Stimulated activated CD4-positive, alpha-beta T cell treated with anti-CD3 and anti-CD28 coated beads, Interleukin-12 subunit alpha, Interleukin-12 subunit beta, amount 100 ng/mL, for 24 hours (primary cell): ENCODE data around the gene KEL.

Source experiments
- DNase-seq, 2 experiments: peaks; one replicate each; pipeline ENCODE4 v3.0.0-alpha.2; 2020; ENCODE audit warnings: low read depth in 2 of 2

KEL gene

DNA sequence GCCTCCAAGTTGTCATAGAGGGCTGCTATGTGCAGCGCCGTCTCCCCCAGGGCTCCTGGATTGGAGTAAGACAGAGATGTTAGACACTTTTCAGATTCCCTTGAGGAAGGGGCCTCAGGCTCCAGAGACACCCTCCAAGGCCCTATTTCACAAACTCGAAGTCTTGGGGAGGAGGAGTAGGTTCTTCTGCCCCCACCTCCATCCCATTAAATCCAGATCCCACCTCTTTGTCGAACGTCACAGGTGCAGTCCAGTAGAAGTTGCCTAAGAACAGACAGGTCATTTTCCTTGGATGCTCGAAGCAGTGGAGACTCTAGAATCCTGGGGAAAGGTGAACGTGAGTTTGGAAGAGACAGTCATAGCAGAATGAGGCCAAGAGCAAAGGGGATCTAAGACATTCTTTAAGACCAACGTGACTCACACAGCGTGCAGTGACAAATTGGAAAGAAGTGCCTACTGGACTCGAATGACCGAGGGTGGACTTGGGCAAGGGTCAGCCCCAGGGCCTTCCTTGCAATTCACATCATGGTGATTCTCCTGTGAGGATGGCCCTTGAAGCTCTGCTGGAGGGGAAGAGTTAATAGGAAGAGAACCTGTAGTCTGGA lies 31.9 kb downstream of the KEL start:
- DNase-seq: no peak

GRCh38 chr7:142927949-142928348 lies 34.2 kb downstream of the KEL start:
- no peak for DNase-seq

DNA sequence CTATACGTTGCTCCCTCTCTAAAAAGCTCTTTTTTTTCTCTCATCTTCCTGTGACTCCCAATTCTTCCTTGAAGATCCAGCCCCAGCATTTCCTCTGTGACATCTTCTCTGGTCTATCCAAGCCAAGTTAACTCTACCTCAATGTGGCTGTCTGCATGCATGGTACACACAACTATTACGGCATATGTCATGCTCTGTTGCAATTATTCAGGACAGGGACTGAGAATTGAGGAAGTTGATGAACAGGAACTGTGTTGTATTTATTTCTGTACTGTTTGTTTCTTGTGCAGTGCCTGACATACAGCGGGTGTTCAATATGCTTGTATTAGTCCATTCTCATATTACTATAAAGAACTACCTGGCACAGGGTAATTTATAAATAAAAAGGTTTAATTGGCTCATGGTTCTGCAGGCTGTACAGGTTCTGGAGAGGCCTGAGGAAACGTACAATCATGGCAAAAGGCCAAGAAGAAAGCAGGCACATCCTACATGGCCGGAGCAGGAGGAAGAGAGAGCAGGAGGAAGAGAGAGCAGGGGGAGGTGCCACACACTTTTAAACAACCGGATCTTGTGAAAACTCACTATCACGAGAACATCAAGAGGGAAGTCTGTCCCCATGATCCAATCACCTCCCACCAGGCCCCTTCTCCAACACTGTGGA lies 34.9 kb downstream of the KEL start:
- DNase-seq: no peak

DNA sequence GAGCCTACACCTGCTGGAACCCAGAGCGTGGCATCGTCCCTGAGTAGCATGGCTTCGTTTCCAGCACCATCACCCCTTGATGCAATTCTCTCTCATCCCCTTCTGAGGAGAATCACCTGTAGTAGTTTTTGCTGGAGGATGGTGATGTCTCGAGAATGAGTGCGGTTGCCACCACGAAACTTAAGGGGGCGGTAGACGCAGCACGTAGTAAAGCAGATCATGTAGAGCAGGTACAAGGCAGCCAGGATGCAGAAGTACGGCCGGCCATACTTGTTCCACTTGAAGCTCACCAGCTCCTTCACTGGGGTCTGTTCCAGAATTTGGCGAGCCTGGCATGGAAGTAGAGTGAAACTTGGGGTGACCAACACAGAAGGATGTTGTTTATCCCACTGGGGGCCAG lies 36.8 kb downstream of the KEL start:
- DNase-seq: no peak

GRCh38 chr7:142923391-142923790 lies 38.8 kb downstream of the KEL start:
- DNase-seq: no peak

GRCh38 chr7:142919656-142920055 lies 42.5 kb downstream of the KEL start:
- DNase-seq: no peak

GRCh38 chr7:142918901-142919300 lies 43.3 kb downstream of the KEL start:
- no peak for DNase-seq

DNA sequence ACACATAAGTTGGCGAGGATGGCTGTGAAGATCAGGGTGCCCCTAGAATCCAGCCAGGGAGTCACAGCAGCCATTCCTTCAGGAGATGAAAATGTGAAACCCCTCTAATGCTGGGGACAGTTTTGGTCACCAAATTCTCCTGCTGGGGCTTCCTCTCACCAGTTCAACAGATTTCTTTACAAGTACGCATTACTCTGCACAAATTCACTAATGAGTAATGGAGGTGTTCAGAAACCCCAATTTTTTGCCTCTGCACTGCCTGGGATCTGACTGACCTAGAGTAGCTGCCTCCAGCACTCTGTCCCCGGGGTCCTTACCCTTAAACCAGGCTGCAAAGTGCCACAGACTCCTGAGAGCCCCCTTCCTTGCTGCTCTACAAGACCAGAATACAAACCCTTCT lies 44.7 kb downstream of the KEL start:
- no peak for DNase-seq

- no peak for DNase-seq
These were observed 45.7 kb downstream of the KEL start for GRCh38 chr7:142916508-142916907.

GRCh38 chr7:142915315-142915714 lies 46.8 kb downstream of the KEL start:
- no peak for DNase-seq

DNA sequence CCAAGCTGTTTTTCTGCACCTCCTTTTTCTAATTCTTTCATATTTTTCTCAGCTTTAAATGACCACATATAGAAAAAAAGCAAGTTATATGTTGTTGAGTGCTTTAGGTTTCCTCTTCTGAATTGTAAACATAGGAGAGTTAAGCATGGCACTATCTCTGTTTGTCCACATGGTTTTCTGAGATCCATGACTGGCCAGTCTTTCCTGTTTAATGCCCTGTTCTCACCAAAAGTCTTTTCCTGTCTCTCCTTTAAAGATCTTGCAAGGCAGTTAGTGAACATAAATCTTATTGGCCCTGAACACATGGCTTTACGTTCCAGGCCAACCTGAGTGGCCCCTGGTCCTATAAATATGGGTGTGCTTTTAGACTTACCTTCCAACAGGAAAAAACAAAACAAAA lies 48.0 kb downstream of the KEL start:
- no peak for DNase-seq

- no peak for DNase-seq
These were observed 48.6 kb downstream of the KEL start for GRCh38 chr7:142913566-142913965.

DNA sequence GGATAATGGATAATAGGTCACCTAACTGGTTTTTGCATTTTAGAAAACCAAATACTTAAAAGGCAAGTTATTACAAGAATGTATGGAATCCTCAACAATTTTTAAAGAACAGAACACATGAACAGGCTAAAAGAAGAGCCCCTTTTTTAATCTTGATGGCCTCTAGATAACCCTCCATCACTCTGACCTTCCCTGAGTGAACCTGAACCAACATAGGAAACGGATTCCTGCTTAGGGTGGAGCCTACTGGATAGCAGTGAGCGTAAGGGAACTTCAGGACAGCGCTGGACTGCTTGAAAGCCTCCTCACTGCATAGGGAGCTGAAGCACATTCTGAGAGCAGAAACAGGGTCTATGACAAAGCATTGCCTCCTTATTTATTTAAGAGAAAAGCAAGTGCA lies 49.1 kb downstream of the KEL start:
- DNase-seq: no peak

GRCh38 chr7:142910481-142910880 lies 51.7 kb downstream of the KEL start:
- no peak for DNase-seq

- DNase-seq: no peak
These were observed 52.1 kb downstream of the KEL start for GRCh38 chr7:142910031-142910433.

GRCh38 chr7:142908921-142909890 lies 53.0 kb downstream of the KEL start:
- DNase-seq: no peak

DNA sequence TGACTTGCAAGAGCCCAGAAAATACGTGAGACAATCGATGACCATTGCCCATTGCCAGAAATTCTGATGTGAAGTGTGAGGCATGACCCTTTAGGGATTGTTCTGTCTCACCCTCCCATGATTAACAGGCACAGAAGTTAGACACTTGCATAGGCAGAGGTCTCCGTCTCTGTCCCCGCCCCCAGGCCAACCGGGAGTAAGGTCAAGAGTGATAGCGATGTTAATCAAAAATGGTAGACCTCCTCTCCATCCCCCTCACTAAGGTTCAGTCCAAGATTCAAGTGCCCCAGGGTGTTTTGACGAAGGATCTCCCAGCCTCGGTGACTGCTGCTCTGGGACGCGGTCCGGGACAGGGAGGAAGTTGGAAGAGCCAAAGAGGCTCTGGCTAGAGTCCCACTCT lies 53.9 kb downstream of the KEL start:
- DNase-seq: no peak

GRCh38 chr7:142906643-142907042 lies 55.5 kb downstream of the KEL start:
- no peak for DNase-seq

DNA sequence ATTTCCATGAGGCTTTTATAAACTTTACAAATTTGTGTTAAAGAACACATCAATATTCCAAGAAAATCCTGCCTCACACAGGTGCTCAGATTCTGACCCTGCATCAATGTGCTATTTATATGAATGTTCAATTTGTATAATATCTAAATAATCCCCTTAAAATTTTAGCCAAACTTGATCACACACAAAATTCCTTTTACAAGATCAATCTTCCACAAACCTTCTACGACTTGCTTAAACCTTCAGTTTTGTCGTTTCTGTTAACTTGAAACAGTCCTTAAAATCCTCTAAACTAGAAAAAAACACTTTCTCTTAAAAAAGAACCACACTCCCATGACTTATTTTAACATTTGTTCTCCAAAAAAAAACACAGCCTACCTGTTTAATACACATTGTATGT lies 56.4 kb downstream of the KEL start:
- no peak for DNase-seq

- DNase-seq: no peak
These were observed 58.0 kb downstream of the KEL start for GRCh38 chr7:142904128-142904527.

GRCh38 chr7:142901426-142902259 lies 60.5 kb downstream of the KEL start:
- no peak for DNase-seq

GRCh38 chr7:142899661-142900060 lies 62.5 kb downstream of the KEL start:
- DNase-seq: no peak
